Tibial nerve (tissue), 4 donors: ENCODE results near the gene TENM4. TPM values are rescaled to one million over a fixed set of nuclear protein-coding genes. Genes with fewer than 3 reads are reported as not detected.

Experiments
- DNase-seq, 2 donors: peaks; one replicate each; pipeline ENCODE4 v3.0.0-alpha.2; 2019; ENCODE audit warnings: low spot score in 2 of 2
- H3K27ac ChIP-seq, 4 donors: fragments of 200-600 bp; sonication (generic) in 3 of 4; one replicate each; pipeline ENCODE4 v1.5.1; 2017 to 2019; ENCODE audit warnings: mild to moderate bottlenecking in 1 of 4
- H3K27me3 ChIP-seq, 2 donors: fragments of 200-600 bp; sonication (generic) in 1 of 2; one replicate each; pipeline versions ENCODE4 v1.5.1 to v1.6.0; 2017 to 2019
- H3K36me3 ChIP-seq, 3 donors: fragments of 200-600 bp; sonication (generic); one replicate each; pipeline ENCODE4 v1.5.1; 2018 to 2019
- H3K4me1 ChIP-seq, 4 donors: fragments of 200-600 bp; sonication (generic) in 3 of 4; one replicate each; pipeline ENCODE4 v1.5.1; 2017 to 2019
- H3K4me3 ChIP-seq, 4 donors: fragments of 200-600 bp; sonication (generic) in 3 of 4; one replicate each; pipeline ENCODE4 v1.5.1; 2017 to 2019; ENCODE audit warnings: mild to moderate bottlenecking in 1 of 4, moderate library complexity in 1 of 4
- H3K9me3 ChIP-seq, 4 donors: fragments of 200-600 bp; sonication (generic) in 3 of 4; one replicate each; pipeline ENCODE4 v1.5.1; 2017 to 2019
- EP300 ChIP-seq, 2 donors: sonication (generic); formaldehyde crosslinking; IDR thresholded peaks; one replicate each; pipeline ENCODE4 v1.6.1; 2017; ENCODE audit warnings: antibody characterized with exemption in 2 of 2, mild to moderate bottlenecking in 1 of 2
- POLR2A ChIP-seq, 2 donors: fragments of 450-650 bp; IDR thresholded peaks; one replicate each; pipeline ENCODE4 v1.6.1; 2017; ENCODE audit warnings: antibody characterized with exemption in 2 of 2, mild to moderate bottlenecking in 2 of 2, moderate library complexity in 2 of 2
- WGBS, 2 donors: methylation state at CpG; one replicate each; pipeline ENCODE4 v1.1.5; 2018; 5-methylcytosine and 5-hydroxymethylcytosine counted together
- total RNA-seq, 4 donors: library from RNA; depleted of rRNA; stranded (reverse); fragments of >200 nt; gene quantifications; one replicate each; pipeline ENCODE4 v1.1.0, GENCODE V29; 2016
- TF ChIP-seq, protein P1 (sequence below), 5 experiments: fragments of 200-600 bp in 3 of 5; fragments of 450-650 bp in 2 of 5; sonication (generic) in 3 of 5; IDR thresholded peaks; one replicate each; pipeline ENCODE4 v1.5.1; 2016 to 2019; ENCODE audit warnings: antibody characterized with exemption in 5 of 5, mild to moderate bottlenecking in 3 of 5, moderate library complexity in 2 of 5

The TENM4 gene
- total RNA-seq, 4 donors from 2014 or later: 15.3 to 36.3 (median 19.6) TPM

- TF ChIP-seq EP300 (IDR thresholded peaks at IDR 0.05): no peak
- no peak for TF ChIP-seq POLR2A (IDR thresholded peaks at IDR 0.05)
- TF ChIP-seq, protein P1, sequence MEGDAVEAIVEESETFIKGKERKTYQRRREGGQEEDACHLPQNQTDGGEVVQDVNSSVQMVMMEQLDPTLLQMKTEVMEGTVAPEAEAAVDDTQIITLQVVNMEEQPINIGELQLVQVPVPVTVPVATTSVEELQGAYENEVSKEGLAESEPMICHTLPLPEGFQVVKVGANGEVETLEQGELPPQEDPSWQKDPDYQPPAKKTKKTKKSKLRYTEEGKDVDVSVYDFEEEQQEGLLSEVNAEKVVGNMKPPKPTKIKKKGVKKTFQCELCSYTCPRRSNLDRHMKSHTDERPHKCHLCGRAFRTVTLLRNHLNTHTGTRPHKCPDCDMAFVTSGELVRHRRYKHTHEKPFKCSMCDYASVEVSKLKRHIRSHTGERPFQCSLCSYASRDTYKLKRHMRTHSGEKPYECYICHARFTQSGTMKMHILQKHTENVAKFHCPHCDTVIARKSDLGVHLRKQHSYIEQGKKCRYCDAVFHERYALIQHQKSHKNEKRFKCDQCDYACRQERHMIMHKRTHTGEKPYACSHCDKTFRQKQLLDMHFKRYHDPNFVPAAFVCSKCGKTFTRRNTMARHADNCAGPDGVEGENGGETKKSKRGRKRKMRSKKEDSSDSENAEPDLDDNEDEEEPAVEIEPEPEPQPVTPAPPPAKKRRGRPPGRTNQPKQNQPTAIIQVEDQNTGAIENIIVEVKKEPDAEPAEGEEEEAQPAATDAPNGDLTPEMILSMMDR (IDR thresholded peaks at IDR 0.05): no peak
- no peak overlapping the region for H3K4me3 ChIP-seq
- H3K4me1 ChIP-seq: no peaks in the 10 kb centered on the region
- H3K27me3 ChIP-seq: no peaks in the 10 kb centered on the region
- H3K9me3 ChIP-seq: no peaks in the 10 kb centered on the region
- WGBS, 2 donors: 93 to 97% methylated on average over 3 of the region's 3 CpGs
- H3K27ac ChIP-seq: no peak overlapping the region
- no peak for DNase-seq
- H3K36me3 ChIP-seq: peaks cover 0 to 3% (median 0%) of the 10 kb centered on the region in 3 donors
Measured at GRCh38 chr11:78711735-78712134, 729.1 kb downstream of the TENM4 start.

- no peaks in the 10 kb centered on the region for H3K4me1 ChIP-seq
- H3K9me3 ChIP-seq: no peaks in the 10 kb centered on the region
- no peaks in the 10 kb centered on the region for H3K27me3 ChIP-seq
- WGBS, 2 donors: 65 to 70% methylated on average over 4 of the region's 4 CpGs
- TF ChIP-seq POLR2A (IDR thresholded peaks at IDR 0.05): no peak
- TF ChIP-seq EP300 (IDR thresholded peaks at IDR 0.05): no peak
- TF ChIP-seq, protein P1 (IDR thresholded peaks at IDR 0.05): no peak
- peaks cover 0 to 3% (median 0%) of the 10 kb centered on the region in 3 donors for H3K36me3 ChIP-seq
- no peak for DNase-seq
- H3K4me3 ChIP-seq: no peak overlapping the region
- H3K27ac ChIP-seq: no peak overlapping the region
Measured at GRCh38 chr11:78710417-78710816, 730.4 kb downstream of the TENM4 start.

GRCh38 chr11:78708388-78708787, 732.4 kb downstream of the TENM4 start:
- no peak overlapping the region for H3K27ac ChIP-seq

DNA sequence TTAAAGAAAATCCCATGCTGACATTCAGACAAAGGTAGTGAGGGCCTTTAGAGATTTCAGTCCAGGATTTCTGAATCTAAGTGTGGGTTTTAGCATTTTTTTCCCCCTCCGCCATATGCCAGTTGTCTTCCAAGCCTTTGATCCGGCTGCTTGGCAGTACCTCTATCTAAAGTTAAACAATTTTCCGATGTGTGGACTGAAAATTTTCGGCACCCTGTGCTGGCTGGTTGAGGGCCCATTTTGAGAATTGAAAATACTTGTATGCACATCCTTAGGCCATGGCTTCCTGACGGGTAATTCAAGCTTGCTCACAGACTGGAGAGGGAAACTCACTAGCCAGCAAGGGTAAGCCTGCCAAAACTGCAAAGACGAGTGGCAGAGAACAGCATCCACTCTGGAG, 734.3 kb downstream of the TENM4 start:
- H3K4me1 ChIP-seq: no peaks in the 10 kb centered on the region
- TF ChIP-seq, protein P1 (IDR thresholded peaks at IDR 0.05): no peak
- no peak for TF ChIP-seq POLR2A (IDR thresholded peaks at IDR 0.05)
- no peak for TF ChIP-seq EP300 (IDR thresholded peaks at IDR 0.05)
- H3K4me3 ChIP-seq: no peak overlapping the region
- WGBS, 2 donors: 87 to 90% methylated on average over 6 of the region's 6 CpGs
- no peaks in the 10 kb centered on the region for H3K9me3 ChIP-seq
- H3K27ac ChIP-seq: no peak overlapping the region
- DNase-seq: no peak
- H3K36me3 ChIP-seq: peaks cover 0 to 3% (median 0%) of the 10 kb centered on the region in 3 donors
- no peaks in the 10 kb centered on the region for H3K27me3 ChIP-seq

More at GRCh38 chr11:78708388-78708787, 732.4 kb downstream of the TENM4 start:
- no peak for TF ChIP-seq POLR2A (IDR thresholded peaks at IDR 0.05)
- TF ChIP-seq, protein P1 (IDR thresholded peaks at IDR 0.05): no peak
- no peak for TF ChIP-seq EP300 (IDR thresholded peaks at IDR 0.05)
- no peaks in the 10 kb centered on the region for H3K9me3 ChIP-seq
- WGBS, 2 donors: 92 to 93% methylated on average over 6 of the region's 6 CpGs
- no peak overlapping the region for H3K4me3 ChIP-seq
- no peak for DNase-seq
- H3K4me1 ChIP-seq: no peaks in the 10 kb centered on the region
- H3K27me3 ChIP-seq: no peaks in the 10 kb centered on the region
- H3K36me3 ChIP-seq: peaks cover 0 to 3% (median 0%) of the 10 kb centered on the region in 3 donors

- 75 to 81% methylated on average over 8 of the region's 8 CpGs for WGBS, 2 donors
- DNase-seq: no peak
- no peaks in the 10 kb centered on the region for H3K9me3 ChIP-seq
- H3K4me3 ChIP-seq: no peak overlapping the region
- H3K27ac ChIP-seq: no peak overlapping the region
- H3K36me3 ChIP-seq: peaks cover 0 to 3% (median 0%) of the 10 kb centered on the region in 3 donors
- H3K27me3 ChIP-seq: no peaks in the 10 kb centered on the region
- TF ChIP-seq EP300 (IDR thresholded peaks at IDR 0.05) (no peak), POLR2A (IDR thresholded peaks at IDR 0.05) (no peak)
- TF ChIP-seq, protein P1 (IDR thresholded peaks at IDR 0.05): no peak
- H3K4me1 ChIP-seq: no peaks in the 10 kb centered on the region
Measured at GRCh38 chr11:78704811-78705210, 736.0 kb downstream of the TENM4 start.
